B cell (primary cell): Measurements from ENCODE around the gene SMTNL2.

Experiments used
- EZH2 ChIP-seq: IDR thresholded peaks from 2 replicates; pipeline ENCODE4 v1.6.1; 2012; ENCODE audit warnings: borderline replicate concordance, low read depth, mild to moderate bottlenecking, moderate library complexity, low read length; ENCODE audit not compliant: insufficient read depth, poor library complexity, severe bottlenecking
- TF ChIP-seq, protein P1 (sequence below): fragments of 200-600 bp; IDR thresholded peaks from one replicate; pipeline ENCODE4 v1.8.0; 2022; ENCODE audit warnings: antibody characterized with exemption, mild to moderate bottlenecking

DNA sequence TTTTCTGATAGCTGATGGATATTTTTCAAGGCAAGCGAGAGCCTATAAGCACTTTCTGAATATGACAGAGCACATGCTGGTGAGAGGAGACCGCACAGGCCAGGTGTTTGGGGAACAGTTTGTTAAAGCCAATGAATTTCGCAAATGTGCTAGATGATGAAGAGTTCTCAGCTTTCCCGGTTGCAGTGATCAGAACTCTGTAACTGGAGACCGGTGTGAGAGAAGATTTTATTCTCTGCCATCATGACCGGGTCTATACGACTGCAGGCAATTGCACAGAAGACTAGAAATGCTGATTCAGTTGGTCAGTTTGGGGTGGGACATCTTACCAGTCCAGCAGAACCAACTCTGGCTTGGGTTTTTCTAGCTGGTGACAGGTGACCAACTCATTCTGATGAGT, 25.4 kb downstream of the SMTNL2 start:
- TF ChIP-seq, protein P1, sequence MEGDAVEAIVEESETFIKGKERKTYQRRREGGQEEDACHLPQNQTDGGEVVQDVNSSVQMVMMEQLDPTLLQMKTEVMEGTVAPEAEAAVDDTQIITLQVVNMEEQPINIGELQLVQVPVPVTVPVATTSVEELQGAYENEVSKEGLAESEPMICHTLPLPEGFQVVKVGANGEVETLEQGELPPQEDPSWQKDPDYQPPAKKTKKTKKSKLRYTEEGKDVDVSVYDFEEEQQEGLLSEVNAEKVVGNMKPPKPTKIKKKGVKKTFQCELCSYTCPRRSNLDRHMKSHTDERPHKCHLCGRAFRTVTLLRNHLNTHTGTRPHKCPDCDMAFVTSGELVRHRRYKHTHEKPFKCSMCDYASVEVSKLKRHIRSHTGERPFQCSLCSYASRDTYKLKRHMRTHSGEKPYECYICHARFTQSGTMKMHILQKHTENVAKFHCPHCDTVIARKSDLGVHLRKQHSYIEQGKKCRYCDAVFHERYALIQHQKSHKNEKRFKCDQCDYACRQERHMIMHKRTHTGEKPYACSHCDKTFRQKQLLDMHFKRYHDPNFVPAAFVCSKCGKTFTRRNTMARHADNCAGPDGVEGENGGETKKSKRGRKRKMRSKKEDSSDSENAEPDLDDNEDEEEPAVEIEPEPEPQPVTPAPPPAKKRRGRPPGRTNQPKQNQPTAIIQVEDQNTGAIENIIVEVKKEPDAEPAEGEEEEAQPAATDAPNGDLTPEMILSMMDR, result no peak
- no peak for TF ChIP-seq EZH2
